Motor neuron (in vitro differentiated cells): Measurements from ENCODE around the gene RBMS3. TPM values are rescaled to one million over a fixed set of nuclear protein-coding genes. Genes with fewer than 3 reads are reported as not detected.
"Not testable (repeated sequence)": the region's sequence is repeated elsewhere in the genome, so short reads cannot be mapped to it uniquely, and the experiment has no call there.

Source experiments
- ATAC-seq, 8 experiments: fragments of 200-7000 bp; cut with Tn5 transposase; replicated peaks in 6 of 8; 2 replicates each; pipeline ENCODE4 v1.8.0; 2021; ENCODE audit warnings: mild to moderate bottlenecking in 8 of 8, moderate library complexity in 8 of 8
- H3K27ac ChIP-seq, 2 donors: fragments of 250-450 bp; sonication (Bioruptor Pico); 2 replicates each; pipeline ENCODE4 v1.9.0; 2021; ENCODE audit warnings: antibody characterized with exemption in 2 of 2, mild to moderate bottlenecking in 2 of 2, moderate library complexity in 1 of 2
- H3K4me1 ChIP-seq, 2 donors: fragments of 250-450 bp; sonication (Bioruptor Pico); replicated peaks in 1 of 2; 2 replicates each; pipeline ENCODE4 v1.6.1; 2021; ENCODE audit warnings: antibody characterized with exemption in 2 of 2, mild to moderate bottlenecking in 2 of 2, moderate library complexity in 1 of 2
- H3K4me3 ChIP-seq, 5 donors: fragments of 250-450 bp; sonication (Bioruptor Pico); 2 replicates each; pipeline ENCODE4 v1.9.0; 2021; ENCODE audit warnings: antibody characterized with exemption in 5 of 5, mild to moderate bottlenecking in 5 of 5, moderate library complexity in 4 of 5
- WGBS, 10 experiments: fragments of 450-650 bp; shearing (Covaris generic); methylation state at CpG; one replicate each; pipeline ENCODE4 v1.0.0; 2022; 5-methylcytosine and 5-hydroxymethylcytosine counted together
- in situ Hi-C, 9 experiments: fragments of 400-800 bp; cut with MboI; loops; one replicate each; pipeline ENCODE4 v1.15.0; 2021; ENCODE audit warnings: low sequenced_read_pairs in 9 of 9, low pct_unique_long_range_greater_than_20kb in 2 of 9; ENCODE audit not compliant: unreplicated experiment in 9 of 9
- total RNA-seq, 8 experiments: library from RNA; unstranded; fragments of 300-600 nt; gene quantifications; 2 replicates each; pipeline versions ENCODE4 v1.2.3 to v1.2.4, GENCODE V29; 2022

RBMS3 gene
- total RNA-seq, 8 experiments from 2014 or later: 11.0 to 63.7 (median 16.7) TPM

DNA sequence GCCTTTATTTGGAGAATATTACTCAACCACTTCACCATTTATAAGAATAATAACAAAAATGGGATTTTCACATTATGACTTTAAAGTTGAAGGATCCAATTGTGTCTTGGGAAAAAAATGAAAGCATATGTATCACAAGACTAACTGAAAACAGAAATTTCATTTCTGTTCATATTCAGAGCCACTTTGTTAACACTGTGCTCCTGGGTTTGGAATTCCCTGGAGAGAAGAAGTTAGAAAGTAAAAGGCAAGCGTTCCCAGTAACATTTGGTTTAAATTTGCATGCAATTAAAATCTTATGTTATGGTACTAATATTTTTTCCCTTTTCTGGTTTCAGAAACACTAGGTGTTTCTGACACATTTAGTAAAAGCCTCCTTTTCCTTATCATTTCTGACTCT is 230.8 kb downstream of the RBMS3 start:
- 29 to 100% (median 87%) methylated on average over 1 of the region's 1 CpG; no CpG with 5 or more reads in 2 of the 10 experiments for WGBS, 10 experiments

DNA sequence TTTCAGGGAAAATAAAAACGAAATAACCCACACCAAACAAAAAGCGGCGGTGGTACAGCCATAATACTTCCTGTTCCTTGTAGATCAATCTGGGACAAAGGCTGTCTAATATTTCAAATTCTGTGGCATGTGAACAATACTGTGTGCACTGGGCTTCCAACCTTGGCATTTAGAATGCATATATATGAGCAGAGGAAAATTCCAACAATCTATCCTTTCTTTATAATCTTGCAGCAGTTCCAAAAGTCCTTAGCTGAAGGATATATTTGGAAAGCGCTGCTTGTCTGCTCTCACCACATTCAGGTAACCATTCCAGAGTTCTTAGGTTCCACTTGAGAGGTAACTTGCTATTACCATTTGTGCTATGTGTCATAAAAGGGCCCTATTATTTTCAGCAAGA is 231.8 kb downstream of the RBMS3 start:
- no peak overlapping the region for H3K4me3 ChIP-seq
- peaks cover 7 to 9% of the 10 kb centered on the region in 2 donors for H3K4me1 ChIP-seq
- in situ Hi-C loops: no loop called here
- WGBS, 10 experiments: 63 to 100% (median 83%) methylated on average over 1 to 4 of the region's 4 CpGs; no CpG with 5 or more reads in 1 of the 10 experiments
- H3K27ac ChIP-seq: no peak overlapping the region
- peak in 2 of 8 experiments; percentile 25 to 56 for ATAC-seq

More for the DNA sequence above, 230.8 kb downstream of the RBMS3 start:
- H3K4me3 ChIP-seq: no peak overlapping the region
- in situ Hi-C loops: no loop called here
- peaks cover 7 to 9% of the 10 kb centered on the region in 2 donors for H3K4me1 ChIP-seq
- H3K27ac ChIP-seq: no peak overlapping the region
- ATAC-seq: no peak

DNA sequence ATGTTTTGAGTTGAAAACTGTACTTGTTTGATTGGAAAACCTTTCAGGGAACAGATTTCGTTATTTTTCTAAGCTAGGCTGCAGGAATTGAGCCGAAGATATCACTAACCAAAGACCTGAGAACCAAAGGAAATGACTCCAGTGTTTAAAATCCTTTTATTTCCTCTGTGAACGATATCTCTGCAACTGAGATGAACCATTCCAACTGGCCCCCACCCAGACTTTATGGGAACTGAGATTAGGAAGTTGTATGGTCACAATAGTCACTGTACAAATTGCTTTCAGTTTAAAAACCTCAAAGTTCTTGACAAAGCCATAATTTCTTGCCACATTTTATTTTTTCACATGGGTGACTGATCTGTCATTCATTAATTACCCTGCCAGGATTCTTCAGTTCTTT is 232.4 kb downstream of the RBMS3 start:
- no peak overlapping the region for H3K4me3 ChIP-seq
- H3K4me1 ChIP-seq: peaks cover 7 to 9% of the 10 kb centered on the region in 2 donors
- in situ Hi-C loops: no loop called here
- ATAC-seq: no peak
- H3K27ac ChIP-seq: no peak overlapping the region
- WGBS, 10 experiments: 18 to 94% (median 74%) methylated on average over 1 to 3 of the region's 3 CpGs; no CpG with 5 or more reads in 2 of the 10 experiments

- Histone ChIP-seq H3K27ac (no peak overlapping the region), H3K4me1 (peaks cover 7 to 9% of the 10 kb centered on the region in 2 donors), H3K4me3 (no peak overlapping the region)
- ATAC-seq: no peak
- in situ Hi-C loops: no loop called here
- WGBS, 10 experiments: 14 to 100% (median 74%) methylated on average over 1 to 3 of the region's 3 CpGs; no CpG with 5 or more reads in 3 of the 10 experiments
These were observed 233.3 kb downstream of the RBMS3 start for GRCh38 chr3:29514170-29514569.

- Histone ChIP-seq H3K27ac (no peak overlapping the region), H3K4me3 (no peak overlapping the region), H3K4me1 (peaks cover 7 to 9% of the 10 kb centered on the region in 2 donors)
- in situ Hi-C loops: no loop called here
- WGBS, 10 experiments: 55 to 90% (median 76%) methylated on average over 1 to 3 of the region's 3 CpGs; no CpG with 5 or more reads in 1 of the 10 experiments
- no peak for ATAC-seq
These were observed 234.0 kb downstream of the RBMS3 start for GRCh38 chr3:29514912-29515311.

DNA sequence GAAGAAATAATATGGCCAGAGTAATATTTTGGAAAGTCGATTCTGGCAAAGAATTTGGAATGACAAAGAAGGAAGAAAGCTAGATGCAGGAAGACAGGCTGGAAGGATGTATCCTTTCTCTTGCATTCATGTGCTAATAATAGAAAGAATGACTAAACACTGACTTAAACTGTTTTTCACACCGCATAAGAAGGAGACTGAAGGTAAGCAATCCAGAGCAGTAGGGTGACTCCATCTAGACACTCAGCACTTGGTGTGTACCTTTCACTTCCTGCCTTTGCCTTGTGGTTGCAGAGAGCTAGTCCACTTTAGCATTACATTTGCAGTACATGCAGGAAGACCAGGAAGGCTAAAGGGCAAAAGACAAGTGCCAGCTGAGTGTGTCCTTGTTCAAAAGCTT is 234.6 kb downstream of the RBMS3 start:
- 7 to 50% (median 36%) methylated on average over 1 to 2 of the region's 2 CpGs; no CpG with 5 or more reads in 2 of the 10 experiments for WGBS, 10 experiments
- peaks cover 9% of the 10 kb centered on the region in 2 donors for H3K4me1 ChIP-seq
- ATAC-seq: peak in 3 of 8 experiments; percentile 24 to 67 (median 62)
- no peak overlapping the region for H3K27ac ChIP-seq
- in situ Hi-C loops: no loop called here
- H3K4me3 ChIP-seq: no peak overlapping the region

DNA sequence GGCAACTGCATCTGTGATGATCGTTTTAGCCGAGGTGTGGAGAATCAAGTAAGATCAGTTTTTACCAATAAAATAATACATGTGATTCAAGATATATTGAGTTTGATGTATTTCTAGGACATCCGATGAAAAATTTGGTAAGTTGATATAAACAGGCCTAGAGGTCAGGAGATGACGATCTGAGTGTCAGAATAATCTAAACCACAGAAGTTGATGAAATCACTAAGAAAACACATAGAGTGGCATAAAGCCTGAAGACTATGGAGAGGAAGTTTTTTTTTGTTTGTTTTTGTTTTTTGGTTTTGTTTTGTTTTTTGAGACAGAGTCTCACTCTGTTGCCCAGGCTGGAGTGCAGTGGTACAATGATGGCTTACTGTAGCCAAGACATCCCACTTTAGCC is 235.3 kb downstream of the RBMS3 start:
- in situ Hi-C loops: no loop called here
- WGBS, 10 experiments: 82 to 100% (median 100%) methylated on average over 1 to 4 of the region's 4 CpGs; no CpG with 5 or more reads in 1 of the 10 experiments

DNA sequence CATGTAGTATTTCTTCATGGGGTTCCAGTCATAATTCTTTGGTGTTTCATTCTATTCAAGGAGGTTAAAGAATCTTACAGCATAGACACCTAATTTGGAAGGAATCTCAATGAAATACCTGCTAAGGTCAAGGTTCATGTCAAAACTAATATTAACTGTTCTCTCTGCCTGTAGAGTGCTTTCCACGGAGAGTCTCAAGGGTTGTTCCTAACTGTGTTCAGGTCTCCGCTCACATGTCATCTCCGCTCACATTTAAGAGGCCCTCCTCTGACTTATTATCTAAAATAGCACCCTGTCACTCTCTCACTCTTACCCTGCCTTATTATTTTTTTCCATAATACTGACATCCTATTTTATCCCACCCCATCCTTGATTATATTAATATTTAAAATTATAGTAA is 239.9 kb downstream of the RBMS3 start:
- ATAC-seq: no peak

More for the DNA sequence above, 235.3 kb downstream of the RBMS3 start:
- no peak for ATAC-seq
- Histone ChIP-seq H3K27ac (no peak overlapping the region), H3K4me3 (no peak overlapping the region), H3K4me1 (peaks cover 9 to 15% of the 10 kb centered on the region in 2 donors)

DNA sequence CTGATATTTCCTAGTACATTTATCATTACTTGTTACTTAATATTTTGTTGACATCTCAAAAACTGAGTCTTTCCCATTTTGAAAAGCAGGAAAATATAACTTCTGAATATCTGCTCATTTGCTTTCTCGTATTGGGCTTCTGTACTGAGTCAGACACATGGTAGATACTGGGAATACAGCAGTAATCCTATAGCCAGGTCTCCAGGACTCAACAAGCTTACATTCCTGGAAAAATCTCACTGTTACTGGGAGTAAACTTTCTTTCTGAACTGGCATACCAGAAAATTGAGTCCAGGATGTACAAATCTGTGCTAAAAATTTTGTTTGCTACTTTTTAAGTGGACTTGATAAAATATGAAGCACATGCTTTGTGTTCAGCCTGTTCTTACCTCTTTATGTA is 240.4 kb downstream of the RBMS3 start:
- H3K4me1 ChIP-seq: peaks cover 0 to 8% of the 10 kb centered on the region in 2 donors
- 73 to 100% (median 95%) methylated on average over 1 of the region's 1 CpG; no CpG with 5 or more reads in 5 of the 10 experiments for WGBS, 10 experiments
- in situ Hi-C loops: no loop called here
- no peak for ATAC-seq
- no peak overlapping the region for H3K4me3 ChIP-seq
- no peak overlapping the region for H3K27ac ChIP-seq

More for the DNA sequence above, 239.9 kb downstream of the RBMS3 start:
- Histone ChIP-seq H3K27ac (no peak overlapping the region), H3K4me1 (peaks cover 0 to 8% of the 10 kb centered on the region in 2 donors), H3K4me3 (no peak overlapping the region)
- in situ Hi-C loops: no loop called here
- 60 to 100% (median 83%) methylated on average over 1 to 3 of the region's 3 CpGs for WGBS, 10 experiments

GRCh38 chr3:29521751-29522150 is 240.9 kb downstream of the RBMS3 start:
- 20 to 100% (median 98%) methylated on average over 1 to 2 of the region's 2 CpGs; no CpG with 5 or more reads in 2 of the 10 experiments for WGBS, 10 experiments
- in situ Hi-C loops: no loop called here
- peaks cover 0 to 8% of the 10 kb centered on the region in 2 donors for H3K4me1 ChIP-seq
- ATAC-seq: no peak
- H3K27ac ChIP-seq: no peak overlapping the region
- H3K4me3 ChIP-seq: no peak overlapping the region

DNA sequence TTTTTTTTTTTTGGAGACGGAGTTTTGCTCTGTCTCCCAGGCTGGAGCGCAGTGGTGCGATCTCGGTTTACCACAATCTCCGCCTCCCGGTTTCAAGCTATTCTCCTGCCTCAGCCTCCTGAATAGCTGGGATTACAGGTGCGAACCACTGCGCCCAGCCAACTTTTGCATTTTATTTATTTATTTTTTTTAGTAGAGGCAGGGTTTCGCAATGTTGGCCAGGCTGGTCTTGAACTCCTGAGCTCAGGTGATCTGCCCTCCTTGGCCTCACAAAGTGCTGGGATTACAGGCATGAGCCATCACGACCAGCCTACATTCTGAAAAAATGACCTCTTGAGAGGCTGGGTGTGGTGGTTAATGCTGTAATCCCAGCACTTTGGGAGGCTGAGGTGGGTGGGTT is 243.6 kb downstream of the RBMS3 start:
- 80 to 100% (median 97%) methylated on average over 3 to 9 of the region's 10 CpGs; no CpG with 5 or more reads in 2 of the 10 experiments for WGBS, 10 experiments
- H3K4me3 ChIP-seq, in situ Hi-C loops, ATAC-seq, H3K4me1 ChIP-seq, H3K27ac ChIP-seq: not testable (repeated sequence)

DNA sequence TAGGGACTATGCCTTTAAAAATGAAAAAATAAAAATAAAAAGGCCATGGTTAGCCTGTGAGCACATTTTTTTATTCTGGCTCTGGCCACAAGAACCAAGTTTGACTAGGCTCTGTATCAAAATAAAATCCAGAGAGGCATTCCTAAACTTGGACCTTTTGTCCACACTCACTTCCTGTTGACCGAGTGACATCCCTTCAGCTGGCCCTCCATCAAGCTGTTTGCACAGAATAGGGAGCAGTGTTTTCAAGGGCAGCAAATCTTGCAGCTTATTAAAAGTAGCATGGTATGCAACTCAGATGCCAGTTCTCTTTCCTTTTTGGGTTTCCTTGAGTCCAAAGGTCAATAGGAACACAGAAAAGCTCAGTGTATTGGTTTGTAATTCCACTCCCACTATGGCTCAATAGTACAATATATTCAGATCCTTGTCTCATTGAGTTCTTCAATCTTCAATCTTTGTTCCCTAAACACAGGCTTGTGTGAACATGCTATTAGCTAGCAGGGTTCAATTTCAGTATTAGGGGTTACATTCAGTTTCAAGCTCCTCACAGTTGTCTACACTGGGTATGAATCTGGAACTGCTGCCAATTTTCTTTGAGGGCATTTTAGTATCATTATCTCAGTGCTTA is 244.5 kb downstream of the RBMS3 start:
- H3K4me1 ChIP-seq: peaks cover 0 to 7% of the 10 kb centered on the region in 2 donors
- in situ Hi-C loops: no loop called here
- H3K27ac ChIP-seq: no peak overlapping the region
- ATAC-seq: peak in 1 of 8 experiments; percentile 48
- no peak overlapping the region for H3K4me3 ChIP-seq
- 17 to 100% (median 77%) methylated on average over 1 of the region's 1 CpG; no CpG with 5 or more reads in 2 of the 10 experiments for WGBS, 10 experiments

GRCh38 chr3:29527246-29527645 is 246.4 kb downstream of the RBMS3 start:
- no peak overlapping the region for H3K27ac ChIP-seq
- ATAC-seq: no peak
- in situ Hi-C loops: no loop called here
- 78 to 100% (median 89%) methylated on average over 1 of the region's 1 CpG; no CpG with 5 or more reads in 3 of the 10 experiments for WGBS, 10 experiments
- H3K4me3 ChIP-seq: no peak overlapping the region
- no peaks in the 10 kb centered on the region for H3K4me1 ChIP-seq

- Histone ChIP-seq H3K27ac (no peak overlapping the region), H3K4me1 (no peaks in the 10 kb centered on the region), H3K4me3 (no peak overlapping the region)
- in situ Hi-C loops: no loop called here
- ATAC-seq: no peak
- WGBS, 10 experiments: 42 to 100% (median 79%) methylated on average over 1 to 4 of the region's 4 CpGs
These were observed 250.8 kb downstream of the RBMS3 start for GRCh38 chr3:29531644-29532043.
